ENCODE results near the gene C14orf132.

C14orf132 gene

GRCh38 chr14:96088074-96088473 lies 48.9 kb downstream of the C14orf132 start:
- TF ChIP-seq CTCF (IDR thresholded peaks at IDR 0.05; ENCODE audit: insufficient read depth, low read depth, low read length, missing control alignments): no peak
- DNase-seq (ENCODE audit: low read depth): no peak
- no peak overlapping the region for H3K4me3 ChIP-seq (ENCODE audit: low read length)

- no peak overlapping the region for H3K4me3 ChIP-seq (ENCODE audit: low read length)
- no peak for DNase-seq (ENCODE audit: low read depth)
- no peak for TF ChIP-seq CTCF (IDR thresholded peaks at IDR 0.05; ENCODE audit: insufficient read depth, low read depth, low read length, missing control alignments)
These were observed 49.3 kb downstream of the C14orf132 start for GRCh38 chr14:96088481-96088880.

- no peak for DNase-seq (ENCODE audit: low read depth)
- no peak overlapping the region for H3K4me3 ChIP-seq (ENCODE audit: low read length)
- no peak for TF ChIP-seq CTCF (IDR thresholded peaks at IDR 0.05; ENCODE audit: insufficient read depth, low read depth, low read length, missing control alignments)
These were observed 49.7 kb downstream of the C14orf132 start for GRCh38 chr14:96088911-96089310.

GRCh38 chr14:96089401-96089800 lies 50.2 kb downstream of the C14orf132 start:
- no peak overlapping the region for H3K4me3 ChIP-seq (ENCODE audit: low read length)
- no peak for DNase-seq (ENCODE audit: low read depth)
- TF ChIP-seq CTCF (IDR thresholded peaks at IDR 0.05; ENCODE audit: insufficient read depth, low read depth, low read length, missing control alignments): no peak

GRCh38 chr14:96090441-96091148 lies 51.4 kb downstream of the C14orf132 start:
- no peak for DNase-seq (ENCODE audit: low read depth)
- H3K4me3 ChIP-seq (ENCODE audit: low read length): no peak overlapping the region
- no peak for TF ChIP-seq CTCF (IDR thresholded peaks at IDR 0.05; ENCODE audit: insufficient read depth, low read depth, low read length, missing control alignments)

GRCh38 chr14:96091149-96091693 lies 52.1 kb downstream of the C14orf132 start:
- no peak overlapping the region for H3K4me3 ChIP-seq (ENCODE audit: low read length)
- no peak for DNase-seq (ENCODE audit: low read depth)
- TF ChIP-seq CTCF (IDR thresholded peaks at IDR 0.05; ENCODE audit: insufficient read depth, low read depth, low read length, missing control alignments): no peak

GRCh38 chr14:96091941-96092411 lies 52.8 kb downstream of the C14orf132 start:
- no peak for DNase-seq (ENCODE audit: low read depth)
- TF ChIP-seq CTCF (IDR thresholded peaks at IDR 0.05; ENCODE audit: insufficient read depth, low read depth, low read length, missing control alignments): no peak
- no peak overlapping the region for H3K4me3 ChIP-seq (ENCODE audit: low read length)
